ENCODE data around the gene CETN1.

Gene CETN1

DNA sequence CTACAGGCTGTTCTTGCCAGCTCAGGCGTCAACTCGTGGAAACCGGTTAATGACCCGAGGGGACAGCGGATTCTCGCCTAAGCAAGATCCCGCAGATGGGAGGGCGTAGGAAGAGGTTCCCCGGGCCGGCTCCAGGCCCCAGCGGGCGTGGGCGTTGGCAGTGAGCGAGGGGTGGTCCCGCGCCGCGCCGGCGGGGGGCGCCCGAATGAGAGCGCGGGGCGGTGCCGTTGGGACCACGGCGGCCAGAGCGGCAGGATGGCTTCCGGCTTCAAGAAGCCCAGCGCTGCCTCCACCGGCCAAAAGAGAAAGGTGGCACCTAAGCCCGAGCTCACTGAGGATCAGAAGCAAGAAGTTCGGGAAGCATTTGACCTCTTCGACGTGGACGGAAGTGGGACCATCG is at the start of gene CETN1:
Gene CETN1 (plus strand): TSS at position 227 of the 400 bp plus-strand sequence. CDS start 29 bp downstream, at position 256.
- DNase-seq (ENCODE audit: low read depth) = no peak

GRCh38 chr18:532018-532417 is 48.2 kb upstream of the CETN1 start:
- no peak for DNase-seq (ENCODE audit: low read depth)

- no peak for DNase-seq (ENCODE audit: low read depth)
Measured at GRCh38 chr18:532632-533031, 47.5 kb upstream of the CETN1 start.

DNA sequence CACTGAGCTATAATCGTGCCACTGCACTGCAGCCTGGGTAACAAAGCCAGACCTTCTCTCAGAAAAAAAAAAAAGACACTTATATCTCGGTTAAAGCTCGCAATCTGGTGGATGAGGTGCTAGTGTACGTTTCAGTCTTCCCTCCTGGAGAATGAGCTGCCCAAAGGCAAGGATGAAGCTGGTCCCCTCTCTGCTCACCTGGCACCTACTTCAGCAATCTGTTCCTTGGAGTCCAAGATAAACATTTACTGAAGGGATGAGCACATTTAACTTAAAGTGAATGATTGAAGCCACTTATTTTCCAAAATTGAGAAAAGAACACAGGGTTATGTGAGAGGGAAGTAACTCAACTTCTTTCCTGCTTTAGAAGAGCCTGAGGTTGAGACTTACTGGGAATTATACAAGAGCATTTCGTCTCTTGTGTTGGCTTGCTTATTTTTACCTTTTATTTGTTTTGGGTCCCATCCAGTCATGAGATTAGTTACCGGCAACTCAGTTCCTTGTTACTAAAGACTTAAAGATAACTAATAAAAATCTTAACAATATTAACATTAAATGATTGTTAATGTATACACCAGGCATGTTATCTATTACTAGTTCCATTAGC is 46.1 kb upstream of the CETN1 start:
- DNase-seq (ENCODE audit: low read depth) = no peak

DNA sequence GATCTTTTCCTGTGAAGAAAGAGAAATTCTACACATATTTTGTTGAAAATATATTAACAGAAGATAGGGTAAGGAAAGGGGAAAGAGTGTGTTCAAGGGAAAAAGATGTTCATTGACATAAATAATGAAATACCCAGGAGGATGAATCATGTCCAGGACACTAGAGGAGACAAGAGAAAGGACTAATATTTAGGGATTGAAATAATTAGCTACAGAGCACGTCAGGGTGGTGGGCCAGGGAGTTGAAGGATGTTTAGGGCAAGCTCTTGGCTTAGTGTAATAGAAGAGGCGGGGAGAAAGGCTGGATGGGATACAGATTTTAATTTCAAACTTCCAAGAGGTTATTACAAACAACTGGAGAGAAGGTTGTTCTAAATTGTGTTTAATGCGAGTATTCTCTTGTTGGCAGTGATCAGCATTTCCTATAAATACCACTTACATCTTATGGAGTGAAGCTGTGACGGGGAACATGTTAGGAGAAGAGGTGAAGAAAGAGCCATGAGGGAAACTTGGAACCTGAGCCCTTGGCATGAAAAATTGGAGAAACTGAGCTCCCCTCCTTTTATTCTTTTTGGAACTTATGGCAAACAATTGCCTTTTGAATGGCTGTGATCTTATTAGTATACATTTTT is 36.6 kb upstream of the CETN1 start:
- no peak for DNase-seq (ENCODE audit: low read depth)

DNA sequence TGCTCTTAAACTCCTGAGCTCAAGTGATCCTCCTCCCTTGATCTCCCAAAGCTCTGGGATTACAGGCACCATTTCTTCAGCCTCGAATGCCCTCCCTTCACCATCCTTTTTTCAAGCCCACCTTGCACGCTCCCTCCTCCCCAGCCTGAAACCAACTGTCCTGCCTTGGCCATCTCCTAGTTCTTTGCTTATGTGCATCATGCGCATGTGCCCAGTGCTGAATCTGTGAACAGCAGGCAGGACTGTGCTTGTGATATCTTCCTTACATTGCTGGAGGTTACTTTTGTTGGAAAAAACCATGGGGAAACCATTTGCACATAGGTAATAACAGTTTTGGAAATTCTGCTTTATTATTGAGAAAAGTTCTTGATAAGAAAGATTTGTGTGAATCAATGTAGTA is 30.2 kb upstream of the CETN1 start:
- DNase-seq (ENCODE audit: low read depth) = no peak

GRCh38 chr18:551404-552061 is 28.6 kb upstream of the CETN1 start:
- DNase-seq (ENCODE audit: low read depth) = no peak

DNA sequence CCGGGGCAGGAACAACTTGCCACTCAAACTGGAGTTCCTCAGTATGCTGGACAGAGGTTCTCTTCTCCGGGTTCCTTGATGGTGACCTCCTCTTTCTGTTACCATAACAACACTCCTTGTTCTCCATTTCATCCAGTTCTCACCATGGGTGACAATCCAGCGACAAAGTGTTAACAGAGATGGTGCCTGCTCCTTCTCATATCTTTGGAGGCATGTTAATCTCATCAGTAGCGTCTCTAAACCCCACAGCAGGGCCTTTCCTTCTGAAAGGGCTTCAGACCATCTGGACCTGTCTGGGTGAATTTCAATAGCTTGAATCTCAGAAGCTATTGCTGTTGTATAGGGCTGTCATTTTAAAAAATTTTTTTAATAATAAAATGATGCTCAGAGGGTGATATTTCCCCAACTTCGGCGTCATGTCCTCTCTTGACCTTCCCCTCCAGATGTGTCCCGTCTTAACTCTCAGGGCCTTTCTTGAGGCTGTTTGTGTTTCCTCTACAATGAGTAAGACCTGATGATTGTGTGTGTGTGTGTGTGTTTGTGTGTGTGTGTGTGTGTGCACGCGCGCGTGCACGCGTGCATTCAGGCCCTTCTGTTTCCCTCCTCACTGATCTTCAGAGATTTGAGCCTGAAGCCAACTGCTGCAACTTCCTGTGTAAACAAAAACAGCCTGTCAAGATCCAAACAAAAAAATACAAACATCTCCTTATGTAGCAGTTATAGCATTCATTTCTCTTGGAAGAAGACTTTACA is 24.3 kb upstream of the CETN1 start:
- no peak for DNase-seq (ENCODE audit: low read depth)

- no peak for DNase-seq (ENCODE audit: low read depth)
Measured at GRCh38 chr18:564708-565561, 15.2 kb upstream of the CETN1 start.

- DNase-seq (ENCODE audit: low read depth) = no peak
Measured at GRCh38 chr18:565562-566061, 14.6 kb upstream of the CETN1 start.

DNA sequence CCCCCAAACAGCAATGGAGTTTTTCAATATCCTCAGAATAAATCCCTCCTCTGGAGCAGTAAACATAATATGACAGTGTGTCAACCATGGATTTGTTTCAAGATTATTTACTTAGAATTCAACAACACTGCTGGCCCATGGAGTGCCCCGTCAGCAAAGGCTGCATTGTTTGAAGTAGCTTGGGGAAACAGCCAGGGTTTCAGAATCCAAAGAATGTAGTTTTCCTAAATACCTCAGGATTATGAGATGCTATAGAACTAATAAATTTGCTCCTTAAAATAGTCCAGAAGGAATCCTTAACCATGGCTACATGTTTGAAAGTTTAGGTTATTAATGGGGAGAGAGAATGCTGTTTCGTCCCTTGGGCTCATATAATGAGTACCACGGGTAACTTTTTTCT is 13.1 kb upstream of the CETN1 start:
- DNase-seq (ENCODE audit: low read depth) = no peak

- DNase-seq (ENCODE audit: low read depth) = no peak
Measured at GRCh38 chr18:568731-569130, 11.4 kb upstream of the CETN1 start.

DNA sequence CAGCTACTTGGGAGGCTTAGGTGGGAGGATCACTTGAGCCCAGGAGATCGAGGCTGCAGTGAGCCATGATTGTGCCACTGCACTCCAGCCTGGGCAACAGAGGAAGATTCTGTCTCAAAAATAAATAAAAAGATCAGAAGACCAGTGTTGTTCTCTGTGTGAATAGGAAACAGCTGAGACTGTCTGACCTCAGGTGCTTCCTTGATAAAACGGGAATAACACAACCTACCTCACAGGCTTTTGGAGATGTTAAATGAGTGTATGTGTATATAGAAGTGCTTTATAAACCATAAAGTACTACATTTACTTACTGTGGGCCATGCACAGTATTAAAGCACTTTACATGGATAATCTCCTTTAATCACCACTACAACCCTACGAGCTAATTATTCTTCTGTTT is 9.9 kb upstream of the CETN1 start:
- DNase-seq (ENCODE audit: low read depth) = no peak

- no peak for DNase-seq (ENCODE audit: low read depth)
Measured at GRCh38 chr18:570697-571096, 9.5 kb upstream of the CETN1 start.

DNA sequence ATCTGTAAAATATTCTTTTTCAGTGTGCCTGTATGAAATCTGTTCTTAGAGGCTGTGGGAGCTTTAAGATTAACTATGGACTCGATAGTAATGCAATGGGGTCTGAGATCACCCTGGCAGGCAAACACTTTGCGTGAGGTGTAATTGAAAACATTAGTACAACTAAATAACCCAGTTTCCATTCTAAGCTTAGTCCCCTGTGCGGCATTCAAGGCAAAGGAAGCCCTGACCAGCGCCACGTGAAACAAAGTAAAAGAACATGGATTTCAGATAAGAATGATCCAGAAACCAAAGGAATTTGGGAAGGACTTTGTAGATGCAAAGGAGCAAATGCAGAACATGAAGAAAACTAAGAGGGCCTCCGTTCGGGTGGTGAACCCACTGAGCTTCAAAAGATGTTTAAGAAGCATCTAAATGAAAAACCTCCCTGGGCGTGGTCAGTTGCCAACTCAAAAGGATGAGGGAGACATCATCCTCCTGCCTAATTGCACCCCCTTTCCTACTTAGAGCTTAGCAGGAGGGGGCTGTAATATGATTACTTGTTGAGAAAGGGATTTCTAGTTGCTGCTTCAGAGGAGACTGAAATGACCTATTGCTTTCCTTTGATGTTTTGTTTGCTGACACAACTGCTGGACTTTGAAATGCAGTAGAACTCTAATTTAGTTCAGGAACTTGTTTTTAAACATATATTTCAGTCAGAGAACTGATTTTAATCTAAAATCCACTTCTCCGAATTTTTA is 7.9 kb upstream of the CETN1 start:
- DNase-seq (ENCODE audit: low read depth) = no peak

DNA sequence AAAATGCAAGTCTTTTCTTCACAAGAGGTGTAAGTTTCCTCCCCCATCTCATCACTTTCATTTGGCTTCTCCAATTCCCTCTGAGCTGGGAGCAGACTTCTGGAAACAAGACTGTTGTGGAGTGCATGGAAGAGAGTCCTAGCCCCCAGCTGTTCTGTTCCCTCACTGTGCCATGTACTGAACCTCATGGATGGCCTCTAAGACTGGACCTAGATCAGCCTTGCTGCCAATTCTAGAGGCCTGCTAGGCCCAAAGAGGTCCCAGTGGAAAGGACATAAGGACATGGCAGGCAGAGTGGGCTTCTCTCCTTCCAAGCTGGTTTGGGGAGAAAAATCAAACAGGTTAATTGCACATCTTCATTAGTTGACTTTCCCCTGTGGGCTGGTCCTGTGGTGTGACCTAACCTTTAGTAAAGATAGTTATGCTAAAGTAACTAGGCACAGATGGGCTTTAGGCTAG is 7.3 kb upstream of the CETN1 start:
- no peak for DNase-seq (ENCODE audit: low read depth)

DNA sequence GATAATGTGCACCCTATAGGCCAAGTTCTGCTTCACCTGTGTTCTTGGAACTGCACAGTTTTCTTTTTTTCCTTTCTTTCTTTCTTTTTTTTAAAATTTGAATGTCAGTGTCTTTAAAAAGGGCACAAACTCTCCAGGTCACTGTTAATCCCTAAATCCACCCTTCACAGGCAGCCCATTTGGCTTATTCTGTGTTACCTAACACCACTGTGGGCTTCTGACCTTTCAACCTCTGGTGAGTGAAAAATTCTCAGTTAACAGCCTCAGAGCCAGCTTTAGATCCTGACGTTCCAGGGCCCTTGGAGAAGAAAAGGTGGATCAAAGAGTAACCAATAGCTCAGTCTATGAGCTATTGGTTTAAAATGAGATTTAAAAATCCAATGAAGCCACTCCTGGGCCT is 6.8 kb upstream of the CETN1 start:
- DNase-seq (ENCODE audit: low read depth) = no peak

DNA sequence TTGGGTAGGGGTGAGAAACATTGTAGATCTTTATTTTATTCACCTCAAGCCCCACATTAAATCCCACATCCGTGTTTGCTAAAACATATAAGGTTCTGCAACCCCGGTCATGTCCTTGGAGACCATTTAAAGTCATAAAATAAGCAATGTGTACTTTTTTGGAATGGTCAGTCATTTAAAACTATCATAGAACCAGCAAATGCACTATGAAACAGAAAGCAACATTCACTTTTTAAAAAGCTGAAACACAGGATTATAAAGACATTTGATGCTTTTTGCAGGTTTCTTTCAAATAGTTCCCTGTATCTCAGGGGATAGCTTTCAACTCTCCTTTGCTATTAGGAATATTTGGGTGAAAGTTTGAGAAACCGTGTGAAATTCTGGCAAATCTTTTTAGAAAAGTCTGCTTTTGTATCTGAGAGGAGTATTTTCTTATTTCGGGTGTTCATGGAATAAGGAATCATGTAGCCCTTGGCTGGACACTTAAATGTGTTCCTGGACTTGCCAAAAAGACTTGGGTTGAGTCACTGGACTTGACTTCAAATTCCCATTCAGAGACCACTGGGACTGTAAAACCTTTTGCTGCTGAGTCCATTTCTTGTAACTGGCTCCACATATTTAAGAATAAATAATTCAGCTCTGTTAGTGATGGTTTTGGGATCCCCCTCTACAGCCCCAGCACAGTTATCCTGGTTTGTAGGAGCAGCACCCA is 5.9 kb upstream of the CETN1 start:
- no peak for DNase-seq (ENCODE audit: low read depth)

GRCh38 chr18:574865-575645 is 5.1 kb upstream of the CETN1 start:
- no peak for DNase-seq (ENCODE audit: low read depth)

GRCh38 chr18:576924-577323 is 3.3 kb upstream of the CETN1 start:
- no peak for DNase-seq (ENCODE audit: low read depth)
